MCF 10A (cell line): ENCODE results near the gene PRKACA. TPM values are rescaled to one million over a fixed set of nuclear protein-coding genes. Genes with fewer than 3 reads are reported as not detected.

ENCODE experiments used
- BruUV-seq: library from RNA; stranded (reverse); fragments of 400-500 nt; replicated peaks from 2 replicates; lab custom pipeline; 2021; lab: Mats Ljungman, UMichigan
- CTCF ChIA-PET: fragments of 300-600 bp; sonication (Branson Sonifier 250); formaldehyde crosslinking; extraction: SDS; loops from one replicate; lab custom pipeline; 2021; ENCODE audit warnings: antibody characterized with exemption, inconsistent platforms; lab: Yijun Ruan, JAX
- POLR2A ChIA-PET: fragments of 300-600, 350-650 bp; sonication (Branson Sonifier 250); formaldehyde crosslinking; extraction: SDS; loops from one replicate; lab custom pipeline; 2020; ENCODE audit warnings: antibody characterized with exemption, inconsistent platforms; lab: Yijun Ruan, JAX
- DNase-seq: peaks from one replicate; pipeline ENCODE4 v3.0.0-alpha.2; 2018; ENCODE audit not compliant: unreplicated experiment
- H3K27ac Mint-ChIP-seq: one replicate; pipeline ENCODE4 v1.8.0; 2022; ENCODE audit warnings: mild to moderate bottlenecking, low read depth, mixed read lengths; ENCODE audit not compliant: unreplicated experiment
- H3K27me3 Mint-ChIP-seq: one replicate; pipeline ENCODE4 v1.8.0; 2022; ENCODE audit warnings: mixed read lengths; ENCODE audit not compliant: insufficient read depth, unreplicated experiment
- H3K36me3 Mint-ChIP-seq: one replicate; pipeline ENCODE4 v1.8.0; 2022; ENCODE audit warnings: mild to moderate bottlenecking, moderate library complexity, mixed read lengths; ENCODE audit not compliant: insufficient read depth, unreplicated experiment
- H3K4me1 Mint-ChIP-seq: one replicate; pipeline ENCODE4 v1.8.0; 2022; ENCODE audit warnings: mixed read lengths; ENCODE audit not compliant: insufficient read depth, unreplicated experiment
- H3K4me3 Mint-ChIP-seq: one replicate; pipeline ENCODE4 v1.8.0; 2022; ENCODE audit warnings: mild to moderate bottlenecking, moderate library complexity, mixed read lengths; ENCODE audit not compliant: unreplicated experiment
- H3K9me3 Mint-ChIP-seq: one replicate; pipeline ENCODE4 v1.8.0; 2022; ENCODE audit warnings: mixed read lengths; ENCODE audit not compliant: unreplicated experiment
- intact Hi-C: fragments of 100-400 bp; cut with micrococcal nuclease; formaldehyde crosslinking; loops from 2 replicates; pipeline ENCODE4 v1.14.1; 2022
- total RNA-seq: library from RNA; stranded (reverse); gene quantifications from 2 replicates; pipeline ENCODE4 v1.2.3, GENCODE V29; 2022
- TF ChIP-seq, protein P1 (sequence below): fragments of 200-600 bp; IDR thresholded peaks from one replicate; pipeline ENCODE4 v1.8.0; 2022; ENCODE audit warnings: antibody characterized with exemption, mild to moderate bottlenecking; ENCODE audit not compliant: unreplicated experiment

PRKACA gene
- total RNA-seq, 1 experiment from 2014 or later = 49.8 TPM

GRCh38 chr19:14116918-14117578 is 514 bp downstream of the PRKACA start:
- intact Hi-C loops = loop anchor here (5.0 kb wide), 1 partner anchor 35 kb away; no protein-coding TSS in a partner anchor
- no peaks in the 10 kb centered on the region for H3K36me3 Mint-ChIP-seq
- peaks cover 18% of the 10 kb centered on the region for H3K4me1 Mint-ChIP-seq
- no peak for DNase-seq
- no peak overlapping the region for H3K27ac Mint-ChIP-seq
- no TSS peak for BruUV-seq
- TF ChIP-seq, protein P1, sequence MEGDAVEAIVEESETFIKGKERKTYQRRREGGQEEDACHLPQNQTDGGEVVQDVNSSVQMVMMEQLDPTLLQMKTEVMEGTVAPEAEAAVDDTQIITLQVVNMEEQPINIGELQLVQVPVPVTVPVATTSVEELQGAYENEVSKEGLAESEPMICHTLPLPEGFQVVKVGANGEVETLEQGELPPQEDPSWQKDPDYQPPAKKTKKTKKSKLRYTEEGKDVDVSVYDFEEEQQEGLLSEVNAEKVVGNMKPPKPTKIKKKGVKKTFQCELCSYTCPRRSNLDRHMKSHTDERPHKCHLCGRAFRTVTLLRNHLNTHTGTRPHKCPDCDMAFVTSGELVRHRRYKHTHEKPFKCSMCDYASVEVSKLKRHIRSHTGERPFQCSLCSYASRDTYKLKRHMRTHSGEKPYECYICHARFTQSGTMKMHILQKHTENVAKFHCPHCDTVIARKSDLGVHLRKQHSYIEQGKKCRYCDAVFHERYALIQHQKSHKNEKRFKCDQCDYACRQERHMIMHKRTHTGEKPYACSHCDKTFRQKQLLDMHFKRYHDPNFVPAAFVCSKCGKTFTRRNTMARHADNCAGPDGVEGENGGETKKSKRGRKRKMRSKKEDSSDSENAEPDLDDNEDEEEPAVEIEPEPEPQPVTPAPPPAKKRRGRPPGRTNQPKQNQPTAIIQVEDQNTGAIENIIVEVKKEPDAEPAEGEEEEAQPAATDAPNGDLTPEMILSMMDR = no peak
- H3K4me3 Mint-ChIP-seq = peak overlapping the region; percentile 83
- no peaks in the 10 kb centered on the region for H3K27me3 Mint-ChIP-seq
- ChIA-PET POLR2A (interaction anchor here (0.7 to 2.3 kb wide), 11 partner anchors 8 to 445 kb away, joined by 3 to 22 read pairs (median 3); partner anchors contain the start of gene ASF1B), CTCF (interaction anchor here (0.6 to 1.6 kb wide), 4 partner anchors 11 to 362 kb away, joined by 3 read pairs; no protein-coding TSS in a partner anchor)
- H3K9me3 Mint-ChIP-seq = no peaks in the 10 kb centered on the region

GRCh38 chr19:14116525-14116917 is 1.0 kb downstream of the PRKACA start:
- no TSS peak for BruUV-seq
- intact Hi-C loops = loop anchor here (5.0 kb wide), 1 partner anchor 34 kb away; no protein-coding TSS in a partner anchor
- Mint-ChIP-seq H3K27ac (peak overlapping the region; percentile 21), H3K36me3 (no peaks in the 10 kb centered on the region), H3K9me3 (no peaks in the 10 kb centered on the region), H3K4me1 (peaks cover 18% of the 10 kb centered on the region), H3K4me3 (peak overlapping the region; percentile 83), H3K27me3 (no peaks in the 10 kb centered on the region)
- CTCF ChIA-PET = interaction anchor here (0.6 to 1.7 kb wide), 8 partner anchors 10 to 363 kb away, joined by 3 to 7 read pairs (median 3); no protein-coding TSS in a partner anchor
- POLR2A ChIA-PET = interaction anchor here (0.9 to 1.6 kb wide), 2 partner anchors 22 to 26 kb away, joined by 3 to 4 read pairs; no protein-coding TSS in a partner anchor
- TF ChIP-seq, protein P1 = no peak
- DNase-seq = no peak

GRCh38 chr19:14115756-14116155 is 1.8 kb downstream of the PRKACA start:
- ChIA-PET POLR2A (interaction anchor here (1.2 to 1.6 kb wide), 3 partner anchors 14 to 24 kb away, joined by 3 to 4 read pairs (median 3); no protein-coding TSS in a partner anchor), CTCF (interaction anchor here (0.6 to 1.7 kb wide), 15 partner anchors 10 to 1054 kb away, joined by 3 to 11 read pairs (median 4); partner anchors contain the start of gene ASF1B)
- no TSS peak for BruUV-seq
- Mint-ChIP-seq H3K27me3 (no peaks in the 10 kb centered on the region), H3K4me3 (peak overlapping the region; percentile 83), H3K27ac (peak overlapping the region; percentile 12), H3K4me1 (peaks cover 18% of the 10 kb centered on the region), H3K36me3 (no peaks in the 10 kb centered on the region), H3K9me3 (no peaks in the 10 kb centered on the region)
- DNase-seq = no peak
- intact Hi-C loops = loop anchor here (5.0 kb wide), 1 partner anchor 33 kb away; no protein-coding TSS in a partner anchor
- TF ChIP-seq, protein P1 = no peak

GRCh38 chr19:14114854-14115253 is 2.7 kb downstream of the PRKACA start:
- peak; percentile 49 for DNase-seq
- TF ChIP-seq, protein P1 = peak; percentile 41
- H3K27me3 Mint-ChIP-seq = no peaks in the 10 kb centered on the region
- BruUV-seq = no TSS peak
- peaks cover 18% of the 10 kb centered on the region for H3K4me1 Mint-ChIP-seq
- H3K36me3 Mint-ChIP-seq = no peaks in the 10 kb centered on the region
- POLR2A ChIA-PET = interaction anchor here (0.6 to 1.2 kb wide), 4 partner anchors 13 to 267 kb away, joined by 3 read pairs; no protein-coding TSS in a partner anchor
- no peak overlapping the region for H3K27ac Mint-ChIP-seq
- H3K9me3 Mint-ChIP-seq = no peaks in the 10 kb centered on the region
- CTCF ChIA-PET = interaction anchor here (0.6 to 1.7 kb wide), 11 partner anchors 16 to 1053 kb away, joined by 3 to 11 read pairs (median 5); partner anchors contain the start of gene ASF1B
- intact Hi-C loops = loop anchor here (5.0 kb wide), 1 partner anchor 33 kb away; no protein-coding TSS in a partner anchor
- no peak overlapping the region for H3K4me3 Mint-ChIP-seq
